K562 (cell line): ENCODE measurements around the gene ZMYM4. TPM values are rescaled to one million over a fixed set of nuclear protein-coding genes. Genes with fewer than 3 reads are reported as not detected.

ENCODE experiments used
- ARNT ChIP-seq, 2 experiments: fragments of 450-650 bp; IDR thresholded peaks; 2 replicates each; pipeline ENCODE4 v1.6.1; 2016; ENCODE audit warnings: mild to moderate bottlenecking in 1 of 2
- ASH1L ChIP-seq: fragments of 450-650 bp; IDR thresholded peaks from 2 replicates; pipeline ENCODE4 v1.6.1; 2018; ENCODE audit warnings: borderline replicate concordance, mild to moderate bottlenecking, low read depth; ENCODE audit not compliant: partially characterized antibody
- EHMT2 ChIP-seq: fragments of 450-650 bp; IDR thresholded peaks from 2 replicates; pipeline ENCODE4 v1.6.1; 2018; ENCODE audit warnings: antibody characterized with exemption
- FOXK2 ChIP-seq, 2 experiments: fragments of 450-650 bp; IDR thresholded peaks in 1 of 2; conservative IDR thresholded peaks in 1 of 2; 2 replicates each; pipeline ENCODE4 v1.6.1; 2016; ENCODE audit warnings: low read depth in 2 of 2, mild to moderate bottlenecking in 1 of 2
- HDGF ChIP-seq: fragments of 450-650 bp; IDR thresholded peaks from 2 replicates; pipeline ENCODE4 v1.6.1; 2016
- JUNB ChIP-seq: fragments of 450-650 bp; formaldehyde crosslinking; conservative IDR thresholded peaks from 2 replicates; pipeline ENCODE4 v1.4.0; 2020; ENCODE audit warnings: mild to moderate bottlenecking
- LARP7 ChIP-seq: fragments of 450-650 bp; IDR thresholded peaks from 2 replicates; pipeline ENCODE4 v1.6.1; 2016
- NR2C1 ChIP-seq, 2 experiments: fragments of 450-650 bp; IDR thresholded peaks; 2 replicates each; pipeline ENCODE4 v1.6.1; 2017; ENCODE audit warnings: mild to moderate bottlenecking in 2 of 2, antibody characterized with exemption in 1 of 2, inconsistent platforms in 1 of 2, missing compliant biosample characterization in 1 of 2, missing genetic modification characterization in 1 of 2
- PRDM10 ChIP-seq: fragments of 450-650 bp; IDR thresholded peaks from 2 replicates; pipeline ENCODE4 v1.6.1; 2018; ENCODE audit not compliant: partially characterized antibody
- THRAP3 ChIP-seq: fragments of 450-650 bp; IDR thresholded peaks from 2 replicates; pipeline ENCODE4 v1.6.1; 2016; ENCODE audit warnings: mild to moderate bottlenecking, inconsistent platforms, borderline replicate concordance
- TOE1 ChIP-seq, 2 experiments: fragments of 450-650 bp in 1 of 2; sonication (generic) in 1 of 2; formaldehyde crosslinking in 1 of 2; IDR thresholded peaks; 2 replicates each; pipeline versions ENCODE4 v1.7.1 to v1.8.0; 2016 to 2022; ENCODE audit warnings: borderline replicate concordance in 2 of 2, mild to moderate bottlenecking in 2 of 2, antibody characterized with exemption in 1 of 2, inconsistent platforms in 1 of 2, low read depth in 1 of 2, missing genetic modification reagents in 1 of 2, moderate library complexity in 1 of 2
- YBX1 ChIP-seq: fragments of 450-650 bp; IDR thresholded peaks from 2 replicates; pipeline ENCODE4 v1.7.1; 2016; ENCODE audit warnings: mild to moderate bottlenecking
- ZBTB2 ChIP-seq: fragments of 450-650 bp; IDR thresholded peaks from 2 replicates; pipeline ENCODE4 v1.6.1; 2016; ENCODE audit warnings: antibody characterized with exemption
- ZZZ3 ChIP-seq: fragments of 450-650 bp; IDR thresholded peaks from 2 replicates; pipeline ENCODE4 v1.6.1; 2016; ENCODE audit warnings: antibody characterized with exemption, mild to moderate bottlenecking, moderate library complexity
- polyA plus RNA-seq, 8 experiments: library from polyadenylated mRNA; depleted of rRNA in 4 of 8; stranded (reverse) in 5 of 8; unstranded in 3 of 8; fragments of >200 nt; fragmentation: Nextera tagmentation in 2 of 8; fragmentation: Illumina TruSeq in 1 of 8; extraction: Ambion mirVana in 2 of 8; extraction: Trizol in 1 of 8; gene quantifications; 2 replicates each; pipeline versions ENCODE4 v1.2.1 to v1.2.3, GENCODE V29; 2011 to 2014; ENCODE audit warnings: inconsistent platforms in 1 of 8, missing spikeins in 1 of 8
- total RNA-seq, 7 experiments: library from RNA; depleted of rRNA in 6 of 7; stranded (reverse); fragments of >200 nt in 6 of 7; fragmentation: Illumina TruSeq in 2 of 7; extraction: Trizol in 2 of 7; gene quantifications; 2 replicates each; pipeline versions ENCODE4 v1.2.1 to v1.2.3, GENCODE V29; 2011 to 2021; ENCODE audit warnings: low replicate concordance in 1 of 7
- TF ChIP-seq, protein P1 (sequence below), 2 experiments: fragments of 450-650 bp; IDR thresholded peaks; 2 replicates each; pipeline ENCODE4 v1.6.1; 2018; ENCODE audit warnings: mild to moderate bottlenecking in 2 of 2, low read depth in 1 of 2; ENCODE audit not compliant: partially characterized antibody in 2 of 2
- TF ChIP-seq, protein P2 (sequence below): fragments of 250-450 bp; sonication (Bioruptor Pico); IDR thresholded peaks from 2 replicates; pipeline ENCODE4 v1.5.0; 2021

ZMYM4 gene
- total and polyA plus RNA-seq, 9 of the 15 experiments (the other 6 are each of a cell fraction or from before 2014, with no cell fraction given) = 15.2 to 77.2 (median 63.3) TPM

GRCh38 chr1:35280006-35280405, 11.5 kb downstream of the ZMYM4 start (continued):
- TF ChIP-seq PRDM10 (no peak), JUNB (CRISPR knock-in tag) (no peak), ARNT (IDR thresholded peaks at IDR 0.05) (peak in 1 of 2 experiments; percentile 25; a peak in 1 of 4 replicates), ASH1L (peak; percentile 48), FOXK2 (conservative IDR thresholded peaks at IDR 0.05 in 1 of 2, IDR thresholded peaks at IDR 0.05 in 1 of 2; ENCODE audit: low read depth in 2 of 2) (0 out of 4 replicates have a peak, but pooled peaks of 1 of the 2 experiments have one; percentile 27), NR2C1 (IDR thresholded peaks at IDR 0.05) (peak; percentile 37; the same call in 1 of the 2 replicates), NR2C1 (tag; IDR thresholded peaks at IDR 0.05) (no peak), HDGF (0 out of 2 replicates have a peak, but pooled peaks have one; percentile 73), LARP7 (peak; percentile 97), TOE1 (IDR thresholded peaks at IDR 0.05; ENCODE audit: borderline replicate concordance) (0 out of 2 replicates have a peak, but pooled peaks have one; percentile 19), TOE1 (CRISPR knock-in tag; IDR thresholded peaks at IDR 0.05; ENCODE audit: borderline replicate concordance, low read depth) (no peak), EHMT2 (peak; percentile 75), YBX1 (peak; percentile 92; the same call in 1 of the 2 replicates), THRAP3 (peak; percentile 96), ZBTB2 (peak; percentile 74; the same call in 1 of the 2 replicates), ZZZ3 (0 out of 2 replicates have a peak, but pooled peaks have one; percentile 30)
- TF ChIP-seq, protein P1, sequence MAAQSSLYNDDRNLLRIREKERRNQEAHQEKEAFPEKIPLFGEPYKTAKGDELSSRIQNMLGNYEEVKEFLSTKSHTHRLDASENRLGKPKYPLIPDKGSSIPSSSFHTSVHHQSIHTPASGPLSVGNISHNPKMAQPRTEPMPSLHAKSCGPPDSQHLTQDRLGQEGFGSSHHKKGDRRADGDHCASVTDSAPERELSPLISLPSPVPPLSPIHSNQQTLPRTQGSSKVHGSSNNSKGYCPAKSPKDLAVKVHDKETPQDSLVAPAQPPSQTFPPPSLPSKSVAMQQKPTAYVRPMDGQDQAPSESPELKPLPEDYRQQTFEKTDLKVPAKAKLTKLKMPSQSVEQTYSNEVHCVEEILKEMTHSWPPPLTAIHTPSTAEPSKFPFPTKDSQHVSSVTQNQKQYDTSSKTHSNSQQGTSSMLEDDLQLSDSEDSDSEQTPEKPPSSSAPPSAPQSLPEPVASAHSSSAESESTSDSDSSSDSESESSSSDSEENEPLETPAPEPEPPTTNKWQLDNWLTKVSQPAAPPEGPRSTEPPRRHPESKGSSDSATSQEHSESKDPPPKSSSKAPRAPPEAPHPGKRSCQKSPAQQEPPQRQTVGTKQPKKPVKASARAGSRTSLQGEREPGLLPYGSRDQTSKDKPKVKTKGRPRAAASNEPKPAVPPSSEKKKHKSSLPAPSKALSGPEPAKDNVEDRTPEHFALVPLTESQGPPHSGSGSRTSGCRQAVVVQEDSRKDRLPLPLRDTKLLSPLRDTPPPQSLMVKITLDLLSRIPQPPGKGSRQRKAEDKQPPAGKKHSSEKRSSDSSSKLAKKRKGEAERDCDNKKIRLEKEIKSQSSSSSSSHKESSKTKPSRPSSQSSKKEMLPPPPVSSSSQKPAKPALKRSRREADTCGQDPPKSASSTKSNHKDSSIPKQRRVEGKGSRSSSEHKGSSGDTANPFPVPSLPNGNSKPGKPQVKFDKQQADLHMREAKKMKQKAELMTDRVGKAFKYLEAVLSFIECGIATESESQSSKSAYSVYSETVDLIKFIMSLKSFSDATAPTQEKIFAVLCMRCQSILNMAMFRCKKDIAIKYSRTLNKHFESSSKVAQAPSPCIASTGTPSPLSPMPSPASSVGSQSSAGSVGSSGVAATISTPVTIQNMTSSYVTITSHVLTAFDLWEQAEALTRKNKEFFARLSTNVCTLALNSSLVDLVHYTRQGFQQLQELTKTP (IDR thresholded peaks at IDR 0.05; ENCODE audit: low read depth in 1 of 2, partially characterized antibody in 2 of 2) = peak in 1 of 2 experiments; percentile 18
- TF ChIP-seq, protein P2, sequence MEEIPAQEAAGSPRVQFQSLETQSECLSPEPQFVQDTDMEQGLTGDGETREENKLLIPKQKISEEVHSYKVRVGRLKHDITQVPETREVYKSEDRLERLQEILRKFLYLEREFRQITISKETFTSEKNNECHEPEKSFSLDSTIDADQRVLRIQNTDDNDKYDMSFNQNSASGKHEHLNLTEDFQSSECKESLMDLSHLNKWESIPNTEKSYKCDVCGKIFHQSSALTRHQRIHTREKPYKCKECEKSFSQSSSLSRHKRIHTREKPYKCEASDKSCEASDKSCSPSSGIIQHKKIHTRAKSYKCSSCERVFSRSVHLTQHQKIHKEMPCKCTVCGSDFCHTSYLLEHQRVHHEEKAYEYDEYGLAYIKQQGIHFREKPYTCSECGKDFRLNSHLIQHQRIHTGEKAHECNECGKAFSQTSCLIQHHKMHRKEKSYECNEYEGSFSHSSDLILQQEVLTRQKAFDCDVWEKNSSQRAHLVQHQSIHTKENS (CRISPR knock-in tag) = no peak
